DND-41 (cell line): ENCODE data around the gene ILRUN.

Experiments used
- CTCF ChIP-seq: IDR thresholded peaks from 2 replicates; pipeline ENCODE4 v1.5.1; 2012; ENCODE audit warnings: borderline replicate concordance, low read length, moderate library complexity, mild to moderate bottlenecking; ENCODE audit not compliant: poor library complexity, severe bottlenecking; ENCODE audit errors: extremely low read depth
- EZH2 ChIP-seq: IDR thresholded peaks from 3 replicates; pipeline ENCODE4 v1.6.1; 2012; ENCODE audit warnings: borderline replicate concordance, low read depth, mild to moderate bottlenecking, moderate library complexity, low read length, inconsistent platforms; ENCODE audit not compliant: severe bottlenecking

DNA sequence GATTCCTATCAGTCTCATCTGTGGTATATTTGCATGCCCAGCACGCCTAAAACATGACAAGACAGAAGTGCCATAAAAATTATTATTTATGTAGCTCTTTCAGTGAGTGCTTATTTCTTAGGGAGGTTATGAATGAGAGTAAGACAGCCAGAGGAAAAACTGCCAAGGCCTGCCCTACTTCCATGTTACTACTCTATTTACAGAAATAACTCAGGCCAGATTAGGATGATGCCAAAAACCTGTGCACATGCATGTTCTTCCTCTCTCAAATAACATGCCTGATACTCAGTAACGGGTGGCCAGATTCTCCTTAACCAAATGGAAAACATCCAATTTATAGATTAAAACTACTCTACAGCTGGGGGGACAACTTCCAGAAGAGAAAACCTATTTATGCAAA is 45.7 kb downstream of the ILRUN start:
- TF ChIP-seq CTCF (no peak), EZH2 (no peak)
